Activated gamma-delta T cell treated with anti-CD3 and anti-CD28 coated beads, Interleukin-2, amount 50 U/mL, for 16 hours (primary cell): Measurements from ENCODE around the gene TACR2.
A peak's percentile ranks its signal among the peaks of the same experiment; 100 is the strongest.
"Not testable (repeated sequence)": the region's sequence is repeated elsewhere in the genome, so short reads cannot be mapped to it uniquely, and the experiment has no call there.

Source experiments
- DNase-seq: peaks from one replicate; pipeline ENCODE4 v3.0.0-alpha.2; 2020; ENCODE audit warnings: low read depth

Gene TACR2

GRCh38 chr10:69450395-69450794, 33.7 kb upstream of the TACR2 start:
- DNase-seq = not testable (repeated sequence)

- peak; percentile 16 for DNase-seq
These were observed 33.1 kb upstream of the TACR2 start for GRCh38 chr10:69449841-69450240.

GRCh38 chr10:69446650-69447151, 30.0 kb upstream of the TACR2 start:
- no peak for DNase-seq

GRCh38 chr10:69446229-69446628, 29.5 kb upstream of the TACR2 start:
- DNase-seq = no peak

- DNase-seq = no peak
These were observed 28.3 kb upstream of the TACR2 start for GRCh38 chr10:69445041-69445440.

- DNase-seq = no peak
These were observed 26.6 kb upstream of the TACR2 start for GRCh38 chr10:69443354-69443753.

GRCh38 chr10:69439813-69440506, 23.2 kb upstream of the TACR2 start:
- DNase-seq = no peak

GRCh38 chr10:69439350-69439739, 22.6 kb upstream of the TACR2 start:
- no peak for DNase-seq

- DNase-seq = no peak
These were observed 22.0 kb upstream of the TACR2 start for GRCh38 chr10:69438536-69439349.

- DNase-seq = no peak
These were observed 20.9 kb upstream of the TACR2 start for GRCh38 chr10:69437321-69438259.

GRCh38 chr10:69435966-69436520, 19.3 kb upstream of the TACR2 start:
- DNase-seq = no peak

GRCh38 chr10:69434926-69435325, 18.2 kb upstream of the TACR2 start:
- no peak for DNase-seq

- DNase-seq = no peak
These were observed 17.5 kb upstream of the TACR2 start for GRCh38 chr10:69434169-69434568.

- no peak for DNase-seq
These were observed 11.4 kb upstream of the TACR2 start for GRCh38 chr10:69428165-69428564.

GRCh38 chr10:69426376-69426727, 9.6 kb upstream of the TACR2 start:
- DNase-seq = no peak

- no peak for DNase-seq
These were observed 9.0 kb upstream of the TACR2 start for GRCh38 chr10:69425511-69426298.

- no peak for DNase-seq
These were observed 8.3 kb upstream of the TACR2 start for GRCh38 chr10:69425041-69425440.

GRCh38 chr10:69422676-69423075, 6.0 kb upstream of the TACR2 start:
- no peak for DNase-seq

GRCh38 chr10:69421611-69422308, 5.0 kb upstream of the TACR2 start:
- no peak for DNase-seq

- no peak for DNase-seq
These were observed 3.0 kb upstream of the TACR2 start for GRCh38 chr10:69419744-69420126.
